Astrocyte of the cerebellum (primary cell): ENCODE measurements around the gene HOXA6.

ENCODE experiments used
- DNase-seq: peaks from one replicate; pipeline ENCODE4 v3.0.0-alpha.2; 2011; ENCODE audit warnings: low read depth
- H3K4me3 ChIP-seq: 2 replicates; pipeline ENCODE4 v1.5.1; 2011; ENCODE audit warnings: mild to moderate bottlenecking, low read depth, low read length, moderate library complexity
- in situ Hi-C: cut with HindIII; loops from 2 replicates; pipeline ENCODE4 v1.10.0; 2017; ENCODE audit warnings: low sequenced_read_pairs
- TF ChIP-seq, protein P1 (sequence below): IDR thresholded peaks from 2 replicates; pipeline ENCODE4 v1.5.1; 2012; ENCODE audit warnings: low read length, low read depth, moderate library complexity, mild to moderate bottlenecking; ENCODE audit errors: missing control alignments

The HOXA6 gene

DNA sequence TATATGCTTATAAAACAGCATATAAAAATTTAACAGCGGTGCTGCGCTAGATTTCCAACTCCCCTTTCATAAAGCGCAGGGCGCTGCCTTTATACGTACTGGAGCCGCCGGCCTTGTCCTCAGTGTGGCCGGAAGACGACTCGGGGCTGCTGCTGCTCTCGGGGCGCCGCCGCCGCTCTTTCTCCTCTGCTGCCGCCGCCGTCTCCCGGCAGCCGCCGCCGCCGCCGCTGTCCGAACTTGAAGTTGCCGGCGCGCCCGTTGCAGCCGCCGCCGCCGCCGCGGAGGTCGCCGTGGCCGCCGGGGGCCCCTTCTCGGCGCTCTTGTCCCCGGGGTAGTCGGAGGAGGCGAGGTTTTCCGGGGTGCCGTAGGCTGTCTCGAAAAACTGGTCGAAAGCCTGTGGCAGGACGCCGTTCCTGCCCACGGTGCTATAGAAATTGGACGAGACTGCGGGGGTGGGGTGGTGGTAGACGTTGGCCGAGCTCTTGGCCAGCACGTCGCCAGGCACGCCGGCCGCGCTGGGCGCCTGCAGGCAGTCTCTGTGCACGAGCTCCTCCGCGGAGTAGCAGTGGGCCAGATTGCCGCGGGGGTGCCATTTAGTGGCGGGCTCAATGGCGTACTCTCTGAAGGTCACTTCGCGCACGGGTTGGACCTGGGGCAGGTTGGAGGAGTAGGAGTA lies 36.9 kb upstream of the HOXA6 start:
- DNase-seq: no peak
- no peak overlapping the region for H3K4me3 ChIP-seq
- TF ChIP-seq, protein P1, sequence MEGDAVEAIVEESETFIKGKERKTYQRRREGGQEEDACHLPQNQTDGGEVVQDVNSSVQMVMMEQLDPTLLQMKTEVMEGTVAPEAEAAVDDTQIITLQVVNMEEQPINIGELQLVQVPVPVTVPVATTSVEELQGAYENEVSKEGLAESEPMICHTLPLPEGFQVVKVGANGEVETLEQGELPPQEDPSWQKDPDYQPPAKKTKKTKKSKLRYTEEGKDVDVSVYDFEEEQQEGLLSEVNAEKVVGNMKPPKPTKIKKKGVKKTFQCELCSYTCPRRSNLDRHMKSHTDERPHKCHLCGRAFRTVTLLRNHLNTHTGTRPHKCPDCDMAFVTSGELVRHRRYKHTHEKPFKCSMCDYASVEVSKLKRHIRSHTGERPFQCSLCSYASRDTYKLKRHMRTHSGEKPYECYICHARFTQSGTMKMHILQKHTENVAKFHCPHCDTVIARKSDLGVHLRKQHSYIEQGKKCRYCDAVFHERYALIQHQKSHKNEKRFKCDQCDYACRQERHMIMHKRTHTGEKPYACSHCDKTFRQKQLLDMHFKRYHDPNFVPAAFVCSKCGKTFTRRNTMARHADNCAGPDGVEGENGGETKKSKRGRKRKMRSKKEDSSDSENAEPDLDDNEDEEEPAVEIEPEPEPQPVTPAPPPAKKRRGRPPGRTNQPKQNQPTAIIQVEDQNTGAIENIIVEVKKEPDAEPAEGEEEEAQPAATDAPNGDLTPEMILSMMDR: no peak
- in situ Hi-C loops: no loop called here

DNA sequence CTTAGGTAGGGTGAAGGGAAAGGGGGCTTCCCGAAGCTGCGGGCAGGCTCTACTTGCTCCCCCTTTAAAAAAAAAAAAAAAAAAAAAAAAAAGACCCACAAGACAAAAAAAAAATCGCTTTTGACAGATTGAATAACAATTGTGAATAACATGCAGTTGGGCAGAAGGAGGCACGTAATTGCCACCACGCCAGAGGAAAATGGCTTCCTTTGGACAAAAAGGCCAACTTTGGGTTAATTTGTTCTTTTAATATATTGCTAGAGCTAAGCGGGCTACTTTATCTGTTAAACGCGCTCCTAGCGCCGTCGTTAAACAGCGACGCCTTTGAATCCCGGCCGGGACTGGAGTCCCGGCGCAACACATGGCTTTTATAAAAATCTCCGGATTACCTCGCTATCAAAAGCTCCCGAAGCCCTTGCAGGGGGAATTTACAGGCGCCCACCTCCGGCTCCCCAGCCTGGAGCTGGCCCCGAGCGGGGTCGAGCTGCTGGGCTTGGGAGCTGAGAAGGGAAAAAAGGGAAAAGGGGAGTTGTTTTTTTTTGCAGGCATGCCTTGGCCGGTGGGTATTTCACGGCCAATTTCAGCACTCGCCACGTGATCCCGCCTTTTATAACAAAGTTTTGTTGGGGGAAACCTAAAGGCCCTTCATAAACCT lies 36.2 kb upstream of the HOXA6 start:
- TF ChIP-seq, protein P1: no peak
- no peak overlapping the region for H3K4me3 ChIP-seq
- in situ Hi-C loops: no loop called here
- no peak for DNase-seq

DNA sequence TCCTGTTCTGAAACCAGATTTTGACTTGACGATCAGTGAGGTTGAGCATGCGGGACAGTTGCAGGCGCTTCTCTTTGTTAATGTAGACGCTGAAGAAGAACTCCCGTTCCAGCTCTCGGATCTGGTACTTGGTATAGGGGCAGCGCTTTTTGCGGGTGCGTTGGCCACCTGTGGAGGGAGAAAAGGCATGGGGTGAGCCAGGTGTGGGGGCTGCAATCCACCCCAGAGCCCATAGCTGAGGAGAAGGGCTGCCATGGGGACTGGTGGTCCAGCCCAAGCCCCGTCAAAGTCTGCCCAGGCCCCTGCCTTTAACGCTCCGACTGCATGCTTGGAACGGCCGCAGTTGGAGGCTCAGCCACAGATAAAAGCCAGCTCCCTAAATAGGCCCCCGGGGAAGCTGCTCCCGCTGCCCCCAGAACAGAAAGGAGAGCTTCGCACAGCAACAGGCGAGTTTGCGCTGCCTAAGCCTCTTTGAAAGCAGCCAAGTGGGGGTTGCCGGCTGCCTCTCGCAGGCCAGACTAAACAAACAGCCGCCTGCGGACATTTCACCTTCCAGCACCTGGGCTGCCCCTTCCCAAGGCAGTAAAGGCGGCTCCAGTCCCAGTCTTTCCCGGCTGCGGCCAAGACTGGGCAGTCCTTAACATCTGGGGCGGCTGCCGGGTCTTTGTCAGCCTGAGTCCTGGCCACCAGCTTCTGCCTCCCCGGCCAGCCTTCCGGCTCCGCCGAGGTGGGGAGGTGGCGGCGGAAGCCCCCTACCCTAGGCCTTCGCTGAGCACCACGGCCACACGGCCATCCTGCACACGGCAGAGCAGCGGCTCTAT lies 35.5 kb upstream of the HOXA6 start:
- DNase-seq: no peak
- TF ChIP-seq, protein P1: no peak
- H3K4me3 ChIP-seq: no peak overlapping the region
- in situ Hi-C loops: no loop called here

DNA sequence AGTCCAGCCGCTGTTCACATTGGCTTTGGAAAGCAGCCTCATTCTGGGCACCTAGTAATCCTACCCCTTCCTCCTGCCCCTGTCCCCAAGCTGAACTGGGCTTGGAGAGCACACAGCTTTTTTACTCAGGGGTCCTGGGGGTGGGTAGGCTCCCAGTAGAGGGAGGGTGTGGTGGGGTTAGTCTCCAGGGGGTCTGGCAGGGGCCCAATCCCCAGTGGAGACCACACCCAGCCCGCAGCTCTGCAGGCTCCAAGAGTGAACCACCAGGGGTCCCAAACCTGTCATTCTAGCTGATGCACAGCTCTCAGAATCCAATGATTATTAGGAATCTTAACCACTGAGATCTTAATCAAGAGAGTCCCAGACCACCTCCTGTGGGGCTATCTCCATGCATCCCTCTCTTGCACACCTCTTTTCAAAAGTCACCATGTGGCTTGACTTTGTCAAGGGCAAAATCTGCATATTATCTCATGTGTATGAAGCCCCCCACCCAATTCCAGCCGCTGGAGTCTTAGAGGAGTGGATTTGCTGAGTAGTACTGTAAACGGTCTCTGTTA lies 34.8 kb upstream of the HOXA6 start:
- no peak overlapping the region for H3K4me3 ChIP-seq
- in situ Hi-C loops: no loop called here
- TF ChIP-seq, protein P1: no peak
- DNase-seq: no peak

DNA sequence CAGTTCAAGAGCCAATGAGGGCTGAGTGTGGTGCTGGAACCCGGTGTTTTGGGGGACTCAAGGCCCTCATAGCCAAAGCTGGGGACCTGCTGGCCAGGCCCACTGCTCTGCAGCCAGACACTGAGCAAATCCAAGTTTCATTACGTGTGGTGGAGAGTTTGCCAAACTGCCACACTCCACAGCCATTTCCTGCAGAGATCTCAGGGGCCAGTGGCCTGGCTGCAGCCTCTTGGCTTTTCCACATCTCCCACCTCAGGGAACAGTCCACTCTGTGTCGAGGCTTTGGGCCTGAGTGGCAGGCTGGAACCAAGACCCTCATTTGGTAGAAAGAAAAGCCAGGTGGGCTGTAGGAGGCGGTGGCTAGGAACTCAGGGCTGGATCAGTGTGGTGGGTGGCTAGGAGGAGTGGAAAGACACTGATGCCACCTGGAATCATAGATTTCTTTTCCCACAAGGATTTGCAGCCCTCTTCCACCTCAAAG lies 34.3 kb upstream of the HOXA6 start:
- H3K4me3 ChIP-seq: no peak overlapping the region
- in situ Hi-C loops: no loop called here
- DNase-seq: no peak
- TF ChIP-seq, protein P1: no peak

DNA sequence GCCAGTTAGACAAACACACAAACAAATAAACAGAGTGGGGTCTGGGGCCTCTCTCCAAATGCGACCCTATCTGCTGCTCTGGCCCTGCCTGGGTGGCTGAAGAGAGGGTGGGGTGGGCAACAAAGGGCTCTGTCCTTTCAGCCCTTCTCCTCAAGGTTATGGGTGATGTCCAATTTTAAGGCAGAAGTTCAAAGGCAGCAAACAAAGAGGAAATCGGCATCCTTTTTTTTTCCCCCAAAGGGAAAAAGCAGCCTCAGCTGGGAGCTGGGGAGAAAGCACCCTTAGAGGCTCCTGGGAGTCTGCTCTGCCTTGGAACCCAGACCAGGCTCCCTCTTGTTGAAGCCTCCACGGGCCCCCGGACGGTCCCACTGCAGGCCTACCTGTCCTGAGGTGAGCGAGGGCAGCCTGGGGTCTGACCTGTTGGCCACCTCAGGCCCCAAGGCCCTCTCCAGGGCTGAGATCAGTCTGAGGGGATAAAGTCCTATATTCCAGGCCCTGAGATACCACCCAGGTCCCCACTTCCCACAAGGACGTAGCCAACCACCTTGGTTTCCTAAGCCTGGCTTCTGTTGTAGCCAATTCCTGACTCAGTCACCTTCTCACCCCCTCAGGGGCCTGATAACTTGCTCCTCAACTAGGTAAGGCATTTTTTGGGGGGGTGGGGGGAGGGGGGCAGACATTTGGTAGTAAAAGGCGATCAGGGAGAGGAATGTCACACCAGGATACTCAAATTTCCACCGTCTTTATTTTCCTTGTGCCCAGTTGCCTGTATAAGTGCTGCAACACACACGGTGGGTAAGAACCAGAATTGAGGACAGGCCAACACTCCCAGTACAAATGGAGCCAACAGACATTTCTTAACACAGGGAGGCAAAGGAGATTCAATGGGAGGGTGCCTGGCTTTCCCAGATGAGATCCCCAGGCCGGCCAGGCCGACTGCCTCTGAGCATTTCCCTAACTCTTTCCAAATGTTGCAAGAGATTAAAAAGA lies 33.2 kb upstream of the HOXA6 start:
- in situ Hi-C loops: no loop called here
- no peak overlapping the region for H3K4me3 ChIP-seq
- TF ChIP-seq, protein P1: no peak
- DNase-seq: no peak
